H7 (cell line): Measurements from ENCODE around the gene INPP5A. TPM values are rescaled to one million over a fixed set of nuclear protein-coding genes. Genes with fewer than 3 reads are reported as not detected.
"Not testable (repeated sequence)": the region's sequence is repeated elsewhere in the genome, so short reads cannot be mapped to it uniquely, and the experiment has no call there.

ENCODE experiments used
- DNase-seq: peaks from one replicate; pipeline ENCODE4 v3.0.0; 2012
- H3K27me3 ChIP-seq: 2 replicates; pipeline ENCODE4 v1.6.0; 2011; ENCODE audit warnings: mild to moderate bottlenecking, low read length; ENCODE audit not compliant: control insufficient read depth, insufficient read depth
- H3K36me3 ChIP-seq: replicated peaks from 2 replicates; pipeline ENCODE4 v1.5.1; 2011; ENCODE audit warnings: low read length; ENCODE audit not compliant: control insufficient read depth, insufficient read depth
- H3K4me3 ChIP-seq: 2 replicates; pipeline ENCODE4 v1.5.1; 2011; ENCODE audit warnings: low read depth, mild to moderate bottlenecking, control low read depth, low read length, moderate library complexity; ENCODE audit not compliant: insufficient read depth
- total RNA-seq: library from RNA; depleted of rRNA; stranded (reverse); fragments of >200 nt; shearing (Covaris generic); gene quantifications from 2 replicates; pipeline ENCODE4 v1.2.3, GENCODE V29; 2014

Gene INPP5A
- total RNA-seq, 1 experiment from 2014 or later = 29.2 TPM

GRCh38 chr10:132761395-132762060 is 223.9 kb downstream of the INPP5A start:
- no peaks in the 10 kb centered on the region; the same call in 1 of the 2 replicates for H3K36me3 ChIP-seq
- DNase-seq = no peak
- H3K27me3 ChIP-seq = no peaks in the 10 kb centered on the region
- no peak overlapping the region for H3K4me3 ChIP-seq

- H3K4me3 ChIP-seq = no peak overlapping the region
- H3K36me3 ChIP-seq = no peaks in the 10 kb centered on the region; the same call in 1 of the 2 replicates
- H3K27me3 ChIP-seq = no peaks in the 10 kb centered on the region
- DNase-seq = no peak
Observed at GRCh38 chr10:132762267-132762666, 224.7 kb downstream of the INPP5A start.

GRCh38 chr10:132763545-132763944 is 226.0 kb downstream of the INPP5A start:
- no peak for DNase-seq
- H3K4me3 ChIP-seq = no peak overlapping the region
- H3K36me3 ChIP-seq = no peaks in the 10 kb centered on the region; the same call in 1 of the 2 replicates
- no peaks in the 10 kb centered on the region for H3K27me3 ChIP-seq

GRCh38 chr10:132764108-132764507 is 226.5 kb downstream of the INPP5A start:
- Histone ChIP-seq H3K4me3 (no peak overlapping the region), H3K27me3 (no peaks in the 10 kb centered on the region), H3K36me3 (no peaks in the 10 kb centered on the region; the same call in 1 of the 2 replicates)
- DNase-seq = no peak

- Histone ChIP-seq H3K4me3 (no peak overlapping the region), H3K36me3 (no peaks in the 10 kb centered on the region; the same call in 1 of the 2 replicates), H3K27me3 (no peaks in the 10 kb centered on the region)
- DNase-seq = no peak
Observed at GRCh38 chr10:132765435-132765834, 227.8 kb downstream of the INPP5A start.

GRCh38 chr10:132766291-132766690 is 228.7 kb downstream of the INPP5A start:
- H3K4me3 ChIP-seq = no peak overlapping the region
- DNase-seq = no peak
- no peaks in the 10 kb centered on the region; the same call in 1 of the 2 replicates for H3K36me3 ChIP-seq
- H3K27me3 ChIP-seq = no peaks in the 10 kb centered on the region

- Histone ChIP-seq H3K36me3 (no peaks in the 10 kb centered on the region; the same call in 1 of the 2 replicates), H3K4me3 (no peak overlapping the region), H3K27me3 (no peaks in the 10 kb centered on the region)
- DNase-seq = no peak
Observed at GRCh38 chr10:132768346-132769248, 231.0 kb downstream of the INPP5A start.

- Histone ChIP-seq H3K36me3 (no peaks in the 10 kb centered on the region), H3K4me3 (no peak overlapping the region), H3K27me3 (no peaks in the 10 kb centered on the region)
- DNase-seq = no peak
Observed at GRCh38 chr10:132770061-132771021, 232.8 kb downstream of the INPP5A start.

- H3K27me3 ChIP-seq, DNase-seq, H3K4me3 ChIP-seq, H3K36me3 ChIP-seq: not testable (repeated sequence)
Observed at GRCh38 chr10:132772816-132773215, 235.2 kb downstream of the INPP5A start.

- DNase-seq = peak; percentile 86
- no peaks in the 10 kb centered on the region for H3K36me3 ChIP-seq
Observed at GRCh38 chr10:132774181-132774901, 236.8 kb downstream of the INPP5A start.

GRCh38 chr10:132774902-132775863 is 237.6 kb downstream of the INPP5A start:
- Histone ChIP-seq H3K27me3 (no peaks in the 10 kb centered on the region), H3K4me3 (no peak overlapping the region), H3K36me3 (no peaks in the 10 kb centered on the region)
- peak; percentile 80 for DNase-seq

More at GRCh38 chr10:132774181-132774901, 236.8 kb downstream of the INPP5A start:
- Histone ChIP-seq H3K27me3 (no peaks in the 10 kb centered on the region), H3K4me3 (no peak overlapping the region)

- no peaks in the 10 kb centered on the region for H3K27me3 ChIP-seq
- DNase-seq = no peak
- H3K4me3 ChIP-seq = no peak overlapping the region
- H3K36me3 ChIP-seq = no peaks in the 10 kb centered on the region
Observed at GRCh38 chr10:132776186-132776585, 238.6 kb downstream of the INPP5A start.

GRCh38 chr10:132776821-132777220 is 239.2 kb downstream of the INPP5A start:
- DNase-seq = no peak
- H3K36me3 ChIP-seq = no peaks in the 10 kb centered on the region
- no peaks in the 10 kb centered on the region for H3K27me3 ChIP-seq
- no peak overlapping the region for H3K4me3 ChIP-seq
